22Rv1 (cell line): Measurements from ENCODE around the gene CDH8.

Experiments used
- H3K27ac ChIP-seq: fragments of 450-650 bp; 2 replicates; pipeline ENCODE4 v1.5.1; 2017
- ZFX ChIP-seq: fragments of 450-650 bp; IDR thresholded peaks from 2 replicates; pipeline ENCODE4 v1.6.1; 2017; ENCODE audit warnings: antibody characterized with exemption, borderline replicate concordance
- TF ChIP-seq, protein P1 (sequence below): fragments of 450-650 bp; IDR thresholded peaks from 2 replicates; pipeline ENCODE4 v1.5.1; 2017; ENCODE audit warnings: mild to moderate bottlenecking

The CDH8 gene

DNA sequence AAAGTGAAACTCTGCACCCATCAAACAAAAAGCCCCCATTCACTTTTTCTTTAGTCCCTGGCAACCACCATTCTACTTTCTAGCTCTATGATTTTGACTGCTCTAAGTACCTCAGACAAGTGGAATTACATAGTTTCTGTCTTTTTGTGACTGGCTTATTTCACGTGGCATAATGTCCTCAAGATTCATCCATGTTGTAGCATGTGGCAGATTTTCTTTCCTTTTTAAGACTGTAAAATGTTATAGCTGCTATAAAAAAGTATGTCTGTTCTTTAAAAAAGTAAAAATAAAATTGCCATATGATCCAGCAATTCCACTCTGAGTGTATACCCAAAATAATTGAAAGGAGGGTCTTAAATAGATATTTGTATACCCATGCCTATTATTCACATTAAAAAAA is 429.7 kb downstream of the CDH8 start:
- no peak for TF ChIP-seq ZFX
- TF ChIP-seq, protein P1, sequence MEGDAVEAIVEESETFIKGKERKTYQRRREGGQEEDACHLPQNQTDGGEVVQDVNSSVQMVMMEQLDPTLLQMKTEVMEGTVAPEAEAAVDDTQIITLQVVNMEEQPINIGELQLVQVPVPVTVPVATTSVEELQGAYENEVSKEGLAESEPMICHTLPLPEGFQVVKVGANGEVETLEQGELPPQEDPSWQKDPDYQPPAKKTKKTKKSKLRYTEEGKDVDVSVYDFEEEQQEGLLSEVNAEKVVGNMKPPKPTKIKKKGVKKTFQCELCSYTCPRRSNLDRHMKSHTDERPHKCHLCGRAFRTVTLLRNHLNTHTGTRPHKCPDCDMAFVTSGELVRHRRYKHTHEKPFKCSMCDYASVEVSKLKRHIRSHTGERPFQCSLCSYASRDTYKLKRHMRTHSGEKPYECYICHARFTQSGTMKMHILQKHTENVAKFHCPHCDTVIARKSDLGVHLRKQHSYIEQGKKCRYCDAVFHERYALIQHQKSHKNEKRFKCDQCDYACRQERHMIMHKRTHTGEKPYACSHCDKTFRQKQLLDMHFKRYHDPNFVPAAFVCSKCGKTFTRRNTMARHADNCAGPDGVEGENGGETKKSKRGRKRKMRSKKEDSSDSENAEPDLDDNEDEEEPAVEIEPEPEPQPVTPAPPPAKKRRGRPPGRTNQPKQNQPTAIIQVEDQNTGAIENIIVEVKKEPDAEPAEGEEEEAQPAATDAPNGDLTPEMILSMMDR: no peak
- no peak overlapping the region for H3K27ac ChIP-seq
